ENCODE data around the gene EFNA4. TPM values are rescaled to one million over a fixed set of nuclear protein-coding genes. Genes with fewer than 3 reads are reported as not detected.

Gene EFNA4
- total RNA-seq, 2 donors from 2014 or later = 4.7 to 5.6 TPM

DNA sequence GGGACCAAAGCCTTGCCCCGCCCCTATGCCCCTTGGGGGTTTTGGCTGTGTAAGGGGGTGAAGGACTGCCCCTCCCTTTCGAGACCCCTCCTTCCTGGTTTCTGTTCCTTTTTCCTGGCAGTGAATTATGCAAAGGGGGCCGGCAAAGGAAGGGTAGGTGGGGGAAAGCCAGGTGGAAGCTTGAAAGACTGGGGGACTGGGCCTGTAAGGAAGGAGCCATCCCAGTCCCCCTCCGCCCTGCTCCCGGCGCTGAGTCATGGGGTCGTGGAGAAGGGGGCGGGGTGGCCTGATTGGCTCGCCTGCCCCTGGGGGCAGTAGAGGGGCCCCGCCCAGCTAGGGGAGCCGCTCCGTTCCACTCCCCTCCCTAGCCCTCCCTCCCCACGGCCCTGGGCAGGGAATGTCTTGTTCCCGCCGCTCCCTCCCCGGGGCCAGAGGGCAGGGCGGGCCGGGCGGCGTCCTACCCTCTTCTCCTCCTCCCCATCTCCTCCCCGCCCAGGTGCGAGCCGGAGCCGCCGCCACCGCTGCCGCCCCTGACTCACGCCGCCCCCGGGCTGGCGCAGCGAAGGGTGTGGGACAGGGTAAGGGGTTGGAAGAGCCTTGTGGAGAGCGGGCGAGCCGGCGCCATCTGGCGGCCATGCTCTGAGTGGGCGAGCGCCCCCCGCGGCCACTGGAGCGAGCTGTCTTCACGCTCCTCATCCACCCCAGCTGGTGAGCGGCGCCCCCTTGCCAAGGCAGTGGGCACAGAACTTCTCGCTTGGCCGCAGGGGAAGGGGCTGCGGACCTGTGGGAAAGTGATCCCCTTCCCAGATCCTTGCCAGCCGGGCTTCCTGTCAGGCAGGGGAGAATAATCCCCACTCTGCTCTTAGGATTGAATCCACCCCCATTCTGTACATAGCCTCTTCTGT, 46.2 kb upstream of the EFNA4 start:
- Histone ChIP-seq H3K4me1 (peaks cover 40% of the 10 kb centered on the region), H3K4me3 (no peak overlapping the region), H3K9me3 (no peaks in the 10 kb centered on the region), H3K27me3 (no peaks in the 10 kb centered on the region), H3K27ac (peak overlapping the region; percentile 56 to 72 (median 68)), H3K36me3 (replicated peaks in 1 of 2; ENCODE audit: insufficient read depth in 1 of 2, low read depth in 2 of 2) (peaks cover 0 to 7% of the 10 kb centered on the region in 2 donors)
- 5 to 7% methylated on average over 30 to 44 of the region's 49 CpGs for WGBS, 2 donors
- ATAC-seq (peak; percentile 89), DNase-seq (peak; percentile 89 to 93 (median 90))
- intact Hi-C loops (cut with DNase I) = no loop called here
- TF ChIP-seq, protein P1, sequence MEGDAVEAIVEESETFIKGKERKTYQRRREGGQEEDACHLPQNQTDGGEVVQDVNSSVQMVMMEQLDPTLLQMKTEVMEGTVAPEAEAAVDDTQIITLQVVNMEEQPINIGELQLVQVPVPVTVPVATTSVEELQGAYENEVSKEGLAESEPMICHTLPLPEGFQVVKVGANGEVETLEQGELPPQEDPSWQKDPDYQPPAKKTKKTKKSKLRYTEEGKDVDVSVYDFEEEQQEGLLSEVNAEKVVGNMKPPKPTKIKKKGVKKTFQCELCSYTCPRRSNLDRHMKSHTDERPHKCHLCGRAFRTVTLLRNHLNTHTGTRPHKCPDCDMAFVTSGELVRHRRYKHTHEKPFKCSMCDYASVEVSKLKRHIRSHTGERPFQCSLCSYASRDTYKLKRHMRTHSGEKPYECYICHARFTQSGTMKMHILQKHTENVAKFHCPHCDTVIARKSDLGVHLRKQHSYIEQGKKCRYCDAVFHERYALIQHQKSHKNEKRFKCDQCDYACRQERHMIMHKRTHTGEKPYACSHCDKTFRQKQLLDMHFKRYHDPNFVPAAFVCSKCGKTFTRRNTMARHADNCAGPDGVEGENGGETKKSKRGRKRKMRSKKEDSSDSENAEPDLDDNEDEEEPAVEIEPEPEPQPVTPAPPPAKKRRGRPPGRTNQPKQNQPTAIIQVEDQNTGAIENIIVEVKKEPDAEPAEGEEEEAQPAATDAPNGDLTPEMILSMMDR (IDR thresholded peaks at IDR 0.05) = peak; percentile 97 to 100 (median 100)
- peak; percentile 14 to 32 (median 27) for TF ChIP-seq POLR2A (IDR thresholded peaks at IDR 0.05)

DNA sequence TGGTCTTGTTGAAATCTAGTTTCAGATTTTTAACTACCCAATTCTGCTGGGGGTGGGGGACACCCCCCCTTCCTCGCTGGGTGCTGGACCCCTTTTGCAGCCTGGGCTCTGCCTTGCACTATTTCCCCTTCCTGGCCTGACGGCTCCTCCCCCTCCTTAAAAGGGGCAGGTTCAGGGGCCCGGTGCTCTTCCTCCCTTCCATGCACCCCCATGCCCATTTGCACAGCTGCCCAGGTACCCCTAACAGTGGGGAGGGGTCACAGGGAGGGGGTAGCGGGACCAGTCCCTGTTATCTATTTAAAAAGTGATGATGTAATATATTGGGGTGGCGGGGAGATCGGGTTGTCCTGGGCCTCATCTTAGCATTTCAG, 45.6 kb upstream of the EFNA4 start:
- H3K36me3 ChIP-seq (replicated peaks in 1 of 2; ENCODE audit: insufficient read depth in 1 of 2, low read depth in 2 of 2) = peaks cover 0 to 7% of the 10 kb centered on the region in 2 donors
- TF ChIP-seq POLR2A (IDR thresholded peaks at IDR 0.05) = peak in 1 of 3 donors; percentile 4
- TF ChIP-seq, protein P1 (IDR thresholded peaks at IDR 0.05) = no peak
- H3K27me3 ChIP-seq = no peaks in the 10 kb centered on the region
- H3K9me3 ChIP-seq = no peaks in the 10 kb centered on the region
- H3K4me3 ChIP-seq = no peak overlapping the region
- 48 to 54% methylated on average over 6 of the region's 6 CpGs for WGBS, 2 donors
- peak overlapping the region; percentile 56 to 72 (median 68) for H3K27ac ChIP-seq
- intact Hi-C loops (cut with DNase I) = no loop called here
- ATAC-seq = no peak
- peak in 1 of 4 donors; percentile 26 for DNase-seq
- H3K4me1 ChIP-seq = peaks cover 37% of the 10 kb centered on the region

DNA sequence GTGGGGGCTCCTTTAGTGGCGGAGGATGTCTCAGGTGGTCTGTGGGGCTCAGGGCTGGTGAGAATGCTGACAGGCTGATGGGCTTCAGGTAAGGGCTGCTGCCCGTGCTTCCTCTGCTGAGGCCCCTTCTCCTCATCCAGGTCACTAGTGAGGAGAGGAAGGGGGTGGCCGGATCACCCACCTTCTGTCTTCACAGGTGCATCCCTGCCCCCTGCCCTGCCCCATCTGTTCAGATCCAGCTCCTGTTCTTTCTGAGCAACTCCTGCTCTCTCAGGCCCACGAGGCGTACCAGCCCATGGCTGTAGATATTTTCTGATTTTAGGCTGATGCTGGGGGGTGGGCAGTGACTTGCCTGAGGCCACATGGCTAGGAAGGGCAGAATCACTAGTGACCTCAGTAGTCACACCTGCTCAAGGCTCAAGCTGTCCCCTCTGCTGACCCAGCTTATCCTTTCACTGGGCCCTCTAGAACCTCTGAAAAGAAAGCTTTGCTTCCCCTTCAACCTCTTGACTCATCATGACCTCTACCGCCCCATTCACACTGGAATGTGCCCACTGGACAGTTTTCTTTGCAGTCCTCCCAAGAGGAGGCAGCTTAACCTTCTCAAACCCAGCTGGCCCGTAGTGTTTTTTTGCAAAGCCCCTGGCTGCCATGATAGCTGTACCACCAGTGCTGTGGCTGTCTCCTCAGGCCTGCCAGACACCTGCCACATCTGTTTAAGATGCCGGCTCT, 44.8 kb upstream of the EFNA4 start:
- peaks cover 33% of the 10 kb centered on the region for H3K4me1 ChIP-seq
- H3K36me3 ChIP-seq (replicated peaks in 1 of 2; ENCODE audit: insufficient read depth in 1 of 2, low read depth in 2 of 2) = peaks cover 0 to 7% of the 10 kb centered on the region in 2 donors
- no peak for TF ChIP-seq POLR2A (IDR thresholded peaks at IDR 0.05)
- TF ChIP-seq, protein P1 (IDR thresholded peaks at IDR 0.05) = no peak
- H3K27me3 ChIP-seq = no peaks in the 10 kb centered on the region
- no peak for ATAC-seq
- peak overlapping the region in 1 of 4 donors; percentile 8 for H3K27ac ChIP-seq
- WGBS, 2 donors = 85 to 88% methylated on average over 8 of the region's 8 CpGs
- H3K9me3 ChIP-seq = no peaks in the 10 kb centered on the region
- no peak overlapping the region for H3K4me3 ChIP-seq
- intact Hi-C loops (cut with DNase I) = no loop called here
- DNase-seq = no peak

DNA sequence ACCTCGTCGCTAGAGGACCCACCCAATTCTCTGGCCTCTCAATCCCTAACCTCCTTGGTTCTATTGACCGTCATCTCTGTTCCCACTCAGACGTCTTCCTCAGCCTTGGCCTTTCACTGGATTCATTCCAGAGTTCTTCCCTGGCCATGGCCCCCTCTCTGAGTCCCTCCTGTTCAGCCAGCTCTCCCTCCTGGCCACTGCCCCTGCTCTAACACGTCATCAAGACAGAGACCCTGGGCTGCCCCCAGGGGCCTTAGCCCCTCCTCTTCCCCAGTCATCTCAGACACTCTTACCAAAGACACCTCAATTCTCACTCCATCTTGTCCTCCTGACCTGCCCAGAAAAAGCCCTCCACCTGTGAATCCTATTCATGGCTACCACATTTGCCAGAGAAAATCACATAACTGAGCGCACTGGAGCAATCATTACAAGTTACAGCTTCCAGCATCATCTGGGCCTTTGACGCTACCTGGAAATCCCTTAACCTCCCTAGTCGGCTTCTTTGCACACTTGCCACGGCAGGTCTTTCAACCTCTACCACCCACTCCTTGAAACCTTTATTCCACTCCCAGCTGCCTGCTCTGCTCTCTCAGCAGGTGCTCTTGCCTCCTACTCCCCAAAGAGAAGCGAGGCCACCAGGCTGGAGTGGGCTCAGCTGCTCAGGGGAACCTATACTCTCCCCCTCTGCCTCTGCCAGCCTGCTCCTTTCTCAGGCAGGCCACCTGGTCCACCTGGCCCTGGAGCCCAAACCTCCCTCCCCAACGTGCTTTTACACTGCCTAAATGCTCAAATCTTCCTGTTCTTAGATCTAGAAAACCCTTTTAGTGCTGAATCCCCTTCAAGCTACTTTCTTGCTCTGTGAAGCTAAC, 43.9 kb upstream of the EFNA4 start:
- WGBS, 2 donors = 71 to 78% methylated on average over 11 of the region's 11 CpGs
- H3K27me3 ChIP-seq = no peaks in the 10 kb centered on the region
- peaks cover 0 to 5% of the 10 kb centered on the region in 2 donors for H3K36me3 ChIP-seq (replicated peaks in 1 of 2; ENCODE audit: insufficient read depth in 1 of 2, low read depth in 2 of 2)
- ATAC-seq = no peak
- peaks cover 31% of the 10 kb centered on the region for H3K4me1 ChIP-seq
- H3K9me3 ChIP-seq = no peaks in the 10 kb centered on the region
- TF ChIP-seq POLR2A (IDR thresholded peaks at IDR 0.05) = no peak
- TF ChIP-seq, protein P1 (IDR thresholded peaks at IDR 0.05) = no peak
- DNase-seq = no peak
- peak overlapping the region in 1 of 4 donors; percentile 8 for H3K27ac ChIP-seq
- H3K4me3 ChIP-seq = no peak overlapping the region
- intact Hi-C loops (cut with DNase I) = no loop called here

Data from body of pancreas (tissue), 4 donors.